ENCODE data around the gene NTNG2. TPM values are rescaled to one million over a fixed set of nuclear protein-coding genes. Genes with fewer than 3 reads are reported as not detected.

Gene NTNG2, protein sequence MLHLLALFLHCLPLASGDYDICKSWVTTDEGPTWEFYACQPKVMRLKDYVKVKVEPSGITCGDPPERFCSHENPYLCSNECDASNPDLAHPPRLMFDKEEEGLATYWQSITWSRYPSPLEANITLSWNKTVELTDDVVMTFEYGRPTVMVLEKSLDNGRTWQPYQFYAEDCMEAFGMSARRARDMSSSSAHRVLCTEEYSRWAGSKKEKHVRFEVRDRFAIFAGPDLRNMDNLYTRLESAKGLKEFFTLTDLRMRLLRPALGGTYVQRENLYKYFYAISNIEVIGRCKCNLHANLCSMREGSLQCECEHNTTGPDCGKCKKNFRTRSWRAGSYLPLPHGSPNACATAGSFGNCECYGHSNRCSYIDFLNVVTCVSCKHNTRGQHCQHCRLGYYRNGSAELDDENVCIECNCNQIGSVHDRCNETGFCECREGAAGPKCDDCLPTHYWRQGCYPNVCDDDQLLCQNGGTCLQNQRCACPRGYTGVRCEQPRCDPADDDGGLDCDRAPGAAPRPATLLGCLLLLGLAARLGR
- total RNA-seq: 15.5 TPM

DNA sequence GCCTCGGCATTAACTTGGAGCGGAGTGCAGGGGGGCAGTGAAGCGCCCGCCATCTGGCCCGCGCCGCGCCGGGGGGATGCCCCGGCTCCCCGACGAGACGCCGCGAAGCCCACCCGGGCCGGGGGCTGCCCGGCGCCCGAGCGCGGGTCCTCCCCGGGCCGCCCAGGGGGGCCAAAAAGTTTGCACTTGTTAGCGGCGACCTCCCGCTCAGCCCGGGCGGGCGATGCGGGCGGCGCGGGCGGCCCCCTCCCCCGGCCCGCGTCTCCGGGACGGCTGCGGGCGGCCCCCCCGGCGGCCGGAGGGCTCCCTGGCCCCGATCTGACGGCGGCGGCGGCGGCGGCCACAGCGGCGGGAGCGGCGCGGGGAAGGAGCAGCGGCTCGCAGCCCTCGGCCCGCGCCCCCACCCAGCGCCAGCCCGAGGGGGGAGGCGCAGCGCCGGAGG, at the start of gene NTNG2:
Gene NTNG2 (plus strand): TSS at position 316 of the 442 bp plus-strand sequence. CDS start 4,774 bp downstream, outside the sequence.

Other genes starting within 250 kb of the NTNG2 start
- gene MED27, start 82.2 kb upstream of the NTNG2 start, total RNA-seq: 12.0 TPM
- gene SETX, start 192.9 kb downstream of the NTNG2 start, total RNA-seq: 79.4 TPM
- 13.4 TPM for gene TTF1, start 244.8 kb downstream of the NTNG2 start, total RNA-seq
- gene CFAP77, start 248.2 kb downstream of the NTNG2 start, total RNA-seq: 1.2 TPM